HepG2 (cell line): ENCODE measurements around the gene NOL4L. TPM values are rescaled to one million over a fixed set of nuclear protein-coding genes. Genes with fewer than 3 reads are reported as not detected.

Experiments used
- IKZF5 ChIP-seq: IDR thresholded peaks from 2 replicates; pipeline ENCODE4 v1.6.1; 2018; ENCODE audit warnings: missing genetic modification reagents, mild to moderate bottlenecking, missing compliant biosample characterization
- PCBP1 ChIP-seq: fragments of 200-400 bp; formaldehyde crosslinking; IDR thresholded peaks from 2 replicates; pipeline ENCODE4 v1.6.1; 2017; ENCODE audit warnings: mild to moderate bottlenecking, low read depth, low read length, borderline replicate concordance
- THAP9 ChIP-seq: sonication (generic); formaldehyde crosslinking; IDR thresholded peaks from 2 replicates; pipeline ENCODE4; 2020; ENCODE audit warnings: missing genetic modification reagents, mild to moderate bottlenecking, borderline replicate concordance
- TOE1 ChIP-seq: sonication (generic); formaldehyde crosslinking; IDR thresholded peaks from 2 replicates; pipeline ENCODE4 v1.4.0; 2020; ENCODE audit warnings: mild to moderate bottlenecking, missing genetic modification reagents
- ZMYM3 ChIP-seq: sonication (generic); formaldehyde crosslinking; IDR thresholded peaks from 2 replicates; pipeline ENCODE4 v1.5.1; 2020; ENCODE audit warnings: mild to moderate bottlenecking, missing genetic modification reagents
- ZNF232 ChIP-seq: sonication (generic); formaldehyde crosslinking; IDR thresholded peaks from 2 replicates; pipeline ENCODE4 v1.4.0; 2020; ENCODE audit warnings: missing genetic modification reagents, borderline replicate concordance
- ZNF501 ChIP-seq: sonication (generic); formaldehyde crosslinking; IDR thresholded peaks from 2 replicates; pipeline ENCODE4 v1.5.1; 2020; ENCODE audit warnings: mild to moderate bottlenecking, moderate library complexity, missing genetic modification reagents
- ZNF580 ChIP-seq: IDR thresholded peaks from 2 replicates; pipeline ENCODE4 v1.6.1; 2016; ENCODE audit warnings: low read depth, borderline replicate concordance
- ZNF646 ChIP-seq: sonication (generic); formaldehyde crosslinking; IDR thresholded peaks from 2 replicates; pipeline ENCODE4 v1.9.0; 2021; ENCODE audit warnings: mild to moderate bottlenecking, missing genetic modification reagents
- polyA plus RNA-seq, 8 experiments: library from polyadenylated mRNA; depleted of rRNA in 3 of 8; stranded (reverse) in 7 of 8; unstranded in 1 of 8; fragments of >200 nt; fragmentation: Illumina TruSeq in 4 of 8; extraction: Trizol in 4 of 8; gene quantifications; 2 replicates each; pipeline versions ENCODE4 v1.2.1 to v1.2.3, GENCODE V29; 2011 to 2016; ENCODE audit warnings: low read depth in 4 of 8, missing spikeins in 1 of 8, mixed read lengths in 1 of 8; ENCODE audit not compliant: insufficient read depth in 1 of 8
- total RNA-seq, 5 experiments: library from RNA; depleted of rRNA; stranded (reverse); fragments of >200 nt; fragmentation: Illumina TruSeq; extraction: Trizol; gene quantifications; 2 replicates each; pipeline ENCODE4 v1.2.3, GENCODE V29; 2016; ENCODE audit warnings: low read depth in 1 of 5
- TF ChIP-seq, protein P1 (sequence below): sonication (generic); formaldehyde crosslinking; IDR thresholded peaks from 2 replicates; pipeline ENCODE4 v1.5.0; 2020; ENCODE audit warnings: missing genetic modification reagents, mild to moderate bottlenecking, borderline replicate concordance

NOL4L gene
- total and polyA plus RNA-seq, 2 of the 13 experiments (the other 11 are each of a cell fraction or from before 2014, with no cell fraction given): 16.6 to 35.4 TPM

DNA sequence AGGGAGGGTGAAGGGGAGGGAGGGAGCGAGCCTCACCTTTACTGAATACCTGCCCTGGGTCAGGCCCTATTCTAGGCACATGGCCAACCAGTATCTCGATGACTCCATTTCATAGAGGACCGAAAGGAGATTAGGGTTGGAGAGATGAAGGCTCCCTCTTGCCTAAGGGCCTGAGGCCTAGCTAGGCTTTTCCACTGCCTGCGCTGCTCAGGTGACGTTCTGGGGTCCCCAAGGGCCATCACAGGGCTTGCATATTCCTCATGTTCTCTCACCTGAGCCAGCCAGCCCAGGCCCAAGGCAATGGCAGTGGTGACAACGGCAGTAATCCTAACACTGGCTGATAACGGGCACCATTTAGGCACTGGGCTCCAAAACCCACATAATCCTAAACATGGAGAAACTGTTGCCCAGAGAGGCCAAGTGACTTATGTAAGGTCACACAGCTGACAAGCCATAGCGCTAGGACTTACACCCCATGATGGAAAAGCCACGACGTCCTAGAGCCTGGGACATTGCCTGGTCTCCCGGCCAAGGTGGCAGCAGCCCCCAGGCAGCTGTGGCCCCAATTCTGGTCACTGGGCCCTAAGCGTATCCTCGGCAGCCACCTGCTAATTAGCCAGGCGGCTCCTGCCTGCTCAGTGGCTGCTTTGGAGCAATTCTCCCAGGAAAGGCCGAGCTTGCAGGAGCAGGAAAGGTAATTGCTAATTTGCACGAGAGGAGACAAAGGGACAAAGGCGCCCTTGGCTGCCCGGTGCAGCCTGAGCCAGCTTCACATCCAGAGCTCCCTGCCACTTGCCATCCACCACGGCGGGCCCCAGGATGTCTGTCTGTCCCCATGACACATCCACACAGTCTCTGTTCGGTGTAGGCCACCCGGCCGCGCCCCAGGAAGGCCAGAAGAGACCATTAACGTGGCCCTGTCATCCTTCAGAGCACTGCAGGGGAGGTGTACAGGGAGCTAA lies 21.5 kb downstream of the NOL4L start (continued):
- no peak for TF ChIP-seq ZNF646 (CRISPR knock-in tag)
- no peak for TF ChIP-seq IKZF5 (CRISPR knock-in tag)
- TF ChIP-seq ZNF580 (CRISPR knock-in tag): peak; percentile 19; the same call in 1 of the 2 replicates
- TF ChIP-seq THAP9 (CRISPR knock-in tag): peak; percentile 20; the same call in 1 of the 2 replicates
- no peak for TF ChIP-seq TOE1 (CRISPR knock-in tag)
- peak; percentile 27; the same call in 1 of the 2 replicates for TF ChIP-seq ZNF501 (CRISPR knock-in tag)
- peak; percentile 97 for TF ChIP-seq ZMYM3 (CRISPR knock-in tag)
- no peak for TF ChIP-seq ZNF232
- TF ChIP-seq, protein P1, sequence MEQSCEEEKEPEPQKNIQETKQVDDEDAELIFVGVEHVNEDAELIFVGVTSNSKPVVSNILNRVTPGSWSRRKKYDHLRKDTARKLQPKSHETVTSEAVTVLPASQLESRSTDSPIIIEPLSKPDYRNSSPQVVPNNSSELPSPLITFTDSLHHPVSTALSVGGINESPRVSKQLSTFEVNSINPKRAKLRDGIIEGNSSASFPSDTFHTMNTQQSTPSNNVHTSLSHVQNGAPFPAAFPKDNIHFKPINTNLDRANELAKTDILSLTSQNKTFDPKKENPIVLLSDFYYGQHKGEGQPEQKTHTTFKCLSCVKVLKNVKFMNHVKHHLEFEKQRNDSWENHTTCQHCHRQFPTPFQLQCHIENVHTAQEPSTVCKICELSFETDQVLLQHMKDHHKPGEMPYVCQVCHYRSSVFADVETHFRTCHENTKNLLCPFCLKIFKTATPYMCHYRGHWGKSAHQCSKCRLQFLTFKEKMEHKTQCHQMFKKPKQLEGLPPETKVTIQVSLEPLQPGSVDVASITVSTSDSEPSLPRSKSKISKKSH: 0 out of 2 replicates have a peak, but pooled peaks have one; percentile 33
- 0 out of 2 replicates have a peak, but pooled peaks have one; percentile 62 for TF ChIP-seq PCBP1
